Right kidney (tissue), 1 donor: ENCODE measurements around the gene HELQ.
"Not testable (repeated sequence)": the region's sequence is repeated elsewhere in the genome, so short reads cannot be mapped to it uniquely, and the experiment has no call there.

Experiments used
- DNase-seq: peaks from one replicate; pipeline ENCODE4 v3.0.0-alpha.2; 2016

HELQ gene

GRCh38 chr4:83440899-83441298, 14.7 kb downstream of the HELQ start:
- no peak for DNase-seq

GRCh38 chr4:83440148-83440814, 15.3 kb downstream of the HELQ start:
- no peak for DNase-seq

- no peak for DNase-seq
These were observed 16.9 kb downstream of the HELQ start for GRCh38 chr4:83438719-83439118.

- DNase-seq = no peak
These were observed 18.9 kb downstream of the HELQ start for GRCh38 chr4:83436680-83437079.

- no peak for DNase-seq
These were observed 24.4 kb downstream of the HELQ start for GRCh38 chr4:83431200-83431599.

GRCh38 chr4:83418211-83418610, 37.4 kb downstream of the HELQ start:
- DNase-seq = no peak

GRCh38 chr4:83417566-83417965, 38.1 kb downstream of the HELQ start:
- no peak for DNase-seq

- DNase-seq = no peak
These were observed 41.9 kb downstream of the HELQ start for GRCh38 chr4:83413676-83414075.

GRCh38 chr4:83408908-83409307, 46.7 kb downstream of the HELQ start:
- peak; percentile 39 for DNase-seq

GRCh38 chr4:83405844-83406816, 49.5 kb downstream of the HELQ start:
- no peak for DNase-seq

- not testable (repeated sequence) for DNase-seq
These were observed 57.5 kb downstream of the HELQ start for GRCh38 chr4:83398158-83398557.

GRCh38 chr4:83393908-83394307, 61.7 kb downstream of the HELQ start:
- DNase-seq = no peak

GRCh38 chr4:83392562-83392961, 63.1 kb downstream of the HELQ start:
- no peak for DNase-seq

- DNase-seq = no peak
These were observed 64.7 kb downstream of the HELQ start for GRCh38 chr4:83390944-83391343.

GRCh38 chr4:83389756-83390505, 65.7 kb downstream of the HELQ start:
- DNase-seq = no peak

GRCh38 chr4:83389037-83389720, 66.4 kb downstream of the HELQ start:
- no peak for DNase-seq

GRCh38 chr4:83388313-83388676, 67.3 kb downstream of the HELQ start:
- DNase-seq = no peak

- no peak for DNase-seq
These were observed 67.9 kb downstream of the HELQ start for GRCh38 chr4:83387476-83388312.

GRCh38 chr4:83387012-83387411, 68.6 kb downstream of the HELQ start:
- DNase-seq = no peak

GRCh38 chr4:83382850-83383249, 72.8 kb downstream of the HELQ start:
- no peak for DNase-seq

- no peak for DNase-seq
These were observed 74.5 kb downstream of the HELQ start for GRCh38 chr4:83381173-83381572.
